GM12878 (cell line): Measurements from ENCODE around the gene EML3. TPM values are rescaled to one million over a fixed set of nuclear protein-coding genes. Genes with fewer than 3 reads are reported as not detected.

Experiments
- ATAC-seq: fragments of 200-7000 bp; cut with Tn5 transposase; 3 replicates; pipeline ENCODE4 v1.9.1; 2020; ENCODE audit warnings: mild to moderate bottlenecking, moderate library complexity
- BruUV-seq: library from RNA; stranded (reverse); fragments of 400-500 nt; replicated peaks from 2 replicates; lab custom pipeline; 2021; lab: Mats Ljungman, UMichigan
- CTCF ChIA-PET: fragments of 300-600 bp; sonication (Branson Sonifier 250); formaldehyde crosslinking; extraction: SDS; loops from one replicate; lab custom pipeline; 2021; ENCODE audit warnings: inconsistent platforms; lab: Yijun Ruan, JAX
- POLR2A ChIA-PET: fragments of 350-600 bp; formaldehyde crosslinking; extraction: SDS; loops from one replicate; lab custom pipeline; 2021; ENCODE audit warnings: inconsistent platforms; lab: Charles Lee
- RAD21 ChIA-PET: fragments of 300-600 bp; sonication (Branson Sonifier 250); formaldehyde crosslinking; loops from one replicate; lab custom pipeline; 2023; ENCODE audit warnings: antibody characterized with exemption; ENCODE audit not compliant: unreplicated experiment; lab: Charles Lee
- SMC1A ChIA-PET: fragments of 300-600 bp; sonication (Branson Sonifier 250); formaldehyde crosslinking; loops from one replicate; lab custom pipeline; 2023; ENCODE audit not compliant: unreplicated experiment, uncharacterized antibody; lab: Charles Lee
- DNase-seq: peaks from one replicate; pipeline ENCODE4 v3.0.0-alpha.2; 2011; ENCODE audit warnings: low read depth, low spot score
- FAIRE-seq: peaks from 3 replicates; lab custom pipeline; 2011; peaks lifted over from hg19 to GRCh38; lab: Jason Lieb, UNC
- H2AFZ ChIP-seq: 2 replicates; pipeline ENCODE4 v1.6.0; 2011; ENCODE audit warnings: low read depth, low read length, control low read depth; ENCODE audit not compliant: control insufficient read depth
- H3K27ac ChIP-seq: 2 replicates; pipeline ENCODE4 v1.5.1; 2011; ENCODE audit warnings: control low read depth; ENCODE audit not compliant: control insufficient read depth, insufficient read depth
- H3K27me3 ChIP-seq, 2 experiments: replicated peaks in 1 of 2; 2 replicates each; pipeline versions ENCODE4 v1.6.0 to v1.6.1; 2011; ENCODE audit warnings: low read length in 1 of 2; ENCODE audit not compliant: control insufficient read depth in 2 of 2, insufficient read depth in 2 of 2
- H3K36me3 ChIP-seq, 2 experiments: 2 replicates each; pipeline ENCODE4 v1.5.1; 2011; ENCODE audit warnings: low read length in 1 of 2; ENCODE audit not compliant: control insufficient read depth in 2 of 2, insufficient read depth in 2 of 2
- H3K4me1 ChIP-seq: 2 replicates; pipeline ENCODE4 v1.6.1; 2011; ENCODE audit warnings: mild to moderate bottlenecking, low read length, moderate library complexity, mixed read lengths; ENCODE audit not compliant: control insufficient read depth, insufficient read depth
- H3K4me2 ChIP-seq: 2 replicates; pipeline ENCODE4 v1.6.0; 2011; ENCODE audit warnings: control low read depth; ENCODE audit not compliant: control insufficient read depth, insufficient read depth
- H3K4me3 ChIP-seq: fragments of 200-600 bp; sonication (generic); 2 replicates; pipeline ENCODE4 v1.5.1; 2016
- H3K79me2 ChIP-seq: 2 replicates; pipeline ENCODE4 v1.6.0; 2011; ENCODE audit warnings: low read length; ENCODE audit not compliant: control insufficient read depth, insufficient read depth
- H3K9ac ChIP-seq: 2 replicates; pipeline ENCODE4 v1.8.0; 2011; ENCODE audit warnings: low read length, control low read depth, mixed read lengths; ENCODE audit not compliant: control insufficient read depth, insufficient read depth
- H3K9me3 ChIP-seq: replicated peaks from 3 replicates; pipeline ENCODE4 v1.5.1; 2011; ENCODE audit warnings: mild to moderate bottlenecking, low read length; ENCODE audit not compliant: control insufficient read depth, insufficient read depth
- H4K20me1 ChIP-seq: 2 replicates; pipeline ENCODE4 v1.6.0; 2011; ENCODE audit not compliant: control insufficient read depth, insufficient read depth
- BRCA1 ChIP-seq: IDR thresholded peaks from 2 replicates; pipeline ENCODE4 v1.6.1; 2011; ENCODE audit warnings: low read depth, low read length, improper control_type of control experiment
- CEBPZ ChIP-seq: fragments of 150-350 bp; IDR thresholded peaks from 2 replicates; pipeline ENCODE4 v1.6.1; 2016; ENCODE audit warnings: low read depth, low read length
- CREM ChIP-seq: IDR thresholded peaks from 2 replicates; pipeline ENCODE4 v1.6.1; 2014; ENCODE audit warnings: antibody characterized with exemption, low read depth
- GATAD2B ChIP-seq: fragments of 450-650 bp; conservative IDR thresholded peaks from 2 replicates; pipeline ENCODE4 v1.6.1; 2017; ENCODE audit warnings: low read depth, mild to moderate bottlenecking, moderate library complexity
- HSF1 ChIP-seq: fragments of 150-350 bp; IDR thresholded peaks from 2 replicates; pipeline ENCODE4 v1.6.1; 2014; ENCODE audit warnings: mild to moderate bottlenecking, low read depth, low read length
- IKZF2 ChIP-seq, 2 experiments: fragments of 450-650 bp; IDR thresholded peaks; 2 replicates each; pipeline ENCODE4 v1.6.1; 2017; ENCODE audit warnings: mild to moderate bottlenecking in 2 of 2, moderate library complexity in 2 of 2
- NRF1 ChIP-seq: conservative IDR thresholded peaks from 2 replicates; pipeline ENCODE4 v1.6.1; 2011; ENCODE audit warnings: mild to moderate bottlenecking, low read depth, low read length, improper control_type of control experiment
- POLR2AphosphoS2 ChIP-seq: IDR thresholded peaks from 2 replicates; pipeline ENCODE4 v1.6.1; 2011; ENCODE audit warnings: low read depth, mild to moderate bottlenecking, low read length, improper control_type of control experiment, moderate library complexity
- RB1 ChIP-seq: fragments of 450-650 bp; formaldehyde crosslinking; IDR thresholded peaks from 2 replicates; pipeline ENCODE4 v1.6.1; 2017; ENCODE audit warnings: mild to moderate bottlenecking, borderline replicate concordance
- RELA ChIP-seq: fragments of 450-650 bp; IDR thresholded peaks from 2 replicates; pipeline ENCODE4 v1.8.0; 2014; ENCODE audit warnings: borderline replicate concordance; ENCODE audit not compliant: partially characterized antibody
- SMARCA5 ChIP-seq: fragments of 450-650 bp; IDR thresholded peaks from 2 replicates; pipeline ENCODE4 v1.6.1; 2017; ENCODE audit warnings: mild to moderate bottlenecking
- SREBF1 ChIP-seq: IDR thresholded peaks from 2 replicates; pipeline ENCODE4 v1.6.1; 2012; ENCODE audit warnings: mild to moderate bottlenecking, low read length
- SREBF2 ChIP-seq: IDR thresholded peaks from 2 replicates; pipeline ENCODE4 v1.6.1; 2012; ENCODE audit warnings: mild to moderate bottlenecking, low read length
- YBX1 ChIP-seq: fragments of 450-650 bp; IDR thresholded peaks from 2 replicates; pipeline ENCODE4 v1.6.1; 2016; ENCODE audit warnings: antibody characterized with exemption
- ZBED1 ChIP-seq: IDR thresholded peaks from 2 replicates; pipeline ENCODE4 v1.6.1; 2016; ENCODE audit warnings: borderline replicate concordance
- ZBTB33 ChIP-seq: fragments of 450-650 bp; IDR thresholded peaks from 2 replicates; pipeline ENCODE4 v1.6.1; 2017; ENCODE audit warnings: mild to moderate bottlenecking
- WGBS: methylation state at CpG from one replicate; pipeline ENCODE4 v1.1.6; 2016; ENCODE audit warnings: low lambda C conversion rate; ENCODE audit not compliant: insufficient replicate concordance, insufficient coverage; ENCODE audit errors: missing lambda C conversion rate; 5-methylcytosine and 5-hydroxymethylcytosine counted together
- in situ Hi-C: fragments of 300-500 bp; cut with MboI; formaldehyde crosslinking; loops from 9 replicates; pipeline ENCODE4 v1.14.3; 2018; ENCODE audit warnings: mixed read lengths
- intact Hi-C: fragments of 100-400 bp; cut with micrococcal nuclease; formaldehyde crosslinking; loops from one replicate; pipeline ENCODE4 v1.14.2; 2022; ENCODE audit not compliant: unreplicated experiment
- polyA plus RNA-seq, 11 experiments: library from polyadenylated mRNA; depleted of rRNA in 4 of 11; unstranded in 6 of 11; stranded (reverse) in 5 of 11; fragments of >200 nt; fragmentation: Nextera tagmentation in 4 of 11; fragmentation: Illumina TruSeq in 1 of 11; extraction: Ambion mirVana in 4 of 11; extraction: Trizol in 1 of 11; gene quantifications; 1 replicate in 1 of 11; 2 replicates in 10 of 11; pipeline versions ENCODE4 v1.2.1 to v1.2.3, GENCODE V29; 2011 to 2016; ENCODE audit warnings: inconsistent platforms in 2 of 11, missing spikeins in 2 of 11, low read depth in 1 of 11
- total RNA-seq, 4 experiments: library from RNA; depleted of rRNA in 3 of 4; stranded (reverse); fragments of >200 nt in 3 of 4; fragmentation: Illumina TruSeq in 1 of 4; extraction: Trizol in 1 of 4; gene quantifications; 2 replicates each; pipeline versions ENCODE4 v1.2.1 to v1.2.3, GENCODE V29; 2013 to 2021

EML3 gene
- total and polyA plus RNA-seq, 10 of the 15 experiments (the other 5 are each of a cell fraction or from before 2014, with no cell fraction given) = 0.58 to 82.5 (median 24.8) TPM

- FAIRE-seq (no peak), DNase-seq (no peak), ATAC-seq (no peak)
- BruUV-seq = no TSS peak
- Histone ChIP-seq H3K79me2 (no peaks in the 10 kb centered on the region), H2AFZ (no peak overlapping the region), H4K20me1 (no peaks in the 10 kb centered on the region), H3K9me3 (no peaks in the 10 kb centered on the region), H3K9ac (no peak overlapping the region), H3K27me3 (no peaks in the 10 kb centered on the region), H3K4me1 (peaks cover 90% of the 10 kb centered on the region), H3K27ac (peak overlapping the region; percentile 99), H3K4me2 (peak overlapping the region; percentile 1), H3K4me3 (no peak overlapping the region)
- CTCF ChIA-PET = interaction anchor here (0.7 to 7.5 kb wide), 8 partner anchors 9 to 130 kb away, joined by 3 to 246 read pairs (median 6); partner anchors contain the start of gene TUT1
- RAD21 ChIA-PET = interaction anchor here (1.1 to 13.9 kb wide), 4 partner anchors 12 to 160 kb away, joined by 3 to 313 read pairs (median 13); partner anchors contain the start of genes AHNAK and EEF1G
- WGBS = 71% methylated on average over 6 of the region's 7 CpGs
- SMC1A ChIA-PET = interaction anchor here (0.6 to 11.4 kb wide), 5 partner anchors 12 to 126 kb away, joined by 3 to 212 read pairs (median 7); no protein-coding TSS in a partner anchor
- POLR2A ChIA-PET = interaction anchor here (0.6 to 11.4 kb wide), 4 partner anchors 12 to 110 kb away, joined by 3 to 188 read pairs (median 4); partner anchors contain the start of genes AHNAK, C11orf98, CSKMT and TUT1
- intact Hi-C loops = no loop called here
- TF ChIP-seq IKZF2 (IDR thresholded peaks at IDR 0.05) = no peak
- TF ChIP-seq RB1 = no peak
- TF ChIP-seq SMARCA5 = no peak
- no peak for TF ChIP-seq YBX1
- TF ChIP-seq SREBF1 = no peak
- no peak for TF ChIP-seq BRCA1
- no peak for TF ChIP-seq ZBTB33
- TF ChIP-seq CEBPZ = no peak
- TF ChIP-seq GATAD2B = no peak
- TF ChIP-seq CREM = no peak
- TF ChIP-seq HSF1 = no peak
- no peak for TF ChIP-seq ZBED1
- TF ChIP-seq NRF1 = no peak
- TF ChIP-seq POLR2AphosphoS2 = no peak
- TF ChIP-seq SREBF2 = no peak
- no peak for TF ChIP-seq RELA
- TF ChIP-seq, all 136 proteins: peak for 0
- peaks cover 2 to 7% of the 10 kb centered on the region in 2 experiments; a peak in 3 of 4 replicates for H3K36me3 ChIP-seq
- in situ Hi-C loops = loop anchor here (10.0 kb wide), 1 partner anchor 130 kb away; no protein-coding TSS in a partner anchor
These were observed 58.0 kb downstream of the EML3 start for GRCh38 chr11:62554387-62555167.
